DMS114 treated with DMSO at 0.1 percent for 48 hours (cell line): ENCODE data around the gene GSTP1.
A peak's percentile ranks its signal among the peaks of the same experiment; 100 is the strongest.
"Not testable (repeated sequence)": the region's sequence is repeated elsewhere in the genome, so short reads cannot be mapped to it uniquely, and the experiment has no call there.

ENCODE experiments used
- DNase-seq: peaks from one replicate; lab custom pipeline; 2025; ENCODE audit not compliant: unreplicated experiment; lab: John Stamatoyannopoulos, UW

The GSTP1 gene

DNA sequence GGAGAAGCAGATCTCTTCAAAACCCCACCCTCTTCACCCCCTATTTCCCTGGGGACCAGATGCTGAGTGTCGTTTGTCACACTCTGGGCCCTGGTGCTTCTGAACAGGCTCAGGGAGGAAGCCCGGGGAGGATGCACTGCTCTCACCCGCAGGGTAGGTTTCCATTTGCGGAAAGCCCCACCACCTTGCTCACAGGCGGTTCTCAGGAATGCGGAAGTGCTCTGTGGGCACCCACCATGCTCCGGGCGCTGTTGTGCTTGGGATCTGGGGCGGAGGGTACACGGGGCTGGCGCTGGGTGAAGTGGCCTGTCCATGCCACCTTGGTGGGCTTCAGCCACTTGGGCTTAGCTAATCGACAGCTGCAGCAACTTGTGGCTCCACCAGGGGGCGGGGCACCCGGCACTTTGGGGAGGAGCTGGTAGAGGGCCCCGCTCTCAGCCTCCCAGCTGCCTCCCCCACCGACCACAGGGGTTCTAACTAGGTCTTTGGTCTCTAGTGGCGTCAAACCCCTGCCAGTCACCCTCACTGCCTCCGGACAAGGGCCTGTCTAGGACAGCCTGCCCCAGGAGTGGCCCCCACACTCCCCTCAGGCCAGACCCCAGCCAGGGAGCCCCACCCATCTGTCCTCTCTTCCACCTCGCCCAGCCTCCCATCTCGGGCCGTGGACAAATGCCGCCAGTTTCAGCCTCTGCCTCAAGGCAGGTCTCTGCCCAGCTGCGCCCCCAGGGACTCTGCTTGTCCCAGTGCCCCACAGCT, 30.5 kb downstream of the GSTP1 start:
- peak; percentile 88 for DNase-seq

DNA sequence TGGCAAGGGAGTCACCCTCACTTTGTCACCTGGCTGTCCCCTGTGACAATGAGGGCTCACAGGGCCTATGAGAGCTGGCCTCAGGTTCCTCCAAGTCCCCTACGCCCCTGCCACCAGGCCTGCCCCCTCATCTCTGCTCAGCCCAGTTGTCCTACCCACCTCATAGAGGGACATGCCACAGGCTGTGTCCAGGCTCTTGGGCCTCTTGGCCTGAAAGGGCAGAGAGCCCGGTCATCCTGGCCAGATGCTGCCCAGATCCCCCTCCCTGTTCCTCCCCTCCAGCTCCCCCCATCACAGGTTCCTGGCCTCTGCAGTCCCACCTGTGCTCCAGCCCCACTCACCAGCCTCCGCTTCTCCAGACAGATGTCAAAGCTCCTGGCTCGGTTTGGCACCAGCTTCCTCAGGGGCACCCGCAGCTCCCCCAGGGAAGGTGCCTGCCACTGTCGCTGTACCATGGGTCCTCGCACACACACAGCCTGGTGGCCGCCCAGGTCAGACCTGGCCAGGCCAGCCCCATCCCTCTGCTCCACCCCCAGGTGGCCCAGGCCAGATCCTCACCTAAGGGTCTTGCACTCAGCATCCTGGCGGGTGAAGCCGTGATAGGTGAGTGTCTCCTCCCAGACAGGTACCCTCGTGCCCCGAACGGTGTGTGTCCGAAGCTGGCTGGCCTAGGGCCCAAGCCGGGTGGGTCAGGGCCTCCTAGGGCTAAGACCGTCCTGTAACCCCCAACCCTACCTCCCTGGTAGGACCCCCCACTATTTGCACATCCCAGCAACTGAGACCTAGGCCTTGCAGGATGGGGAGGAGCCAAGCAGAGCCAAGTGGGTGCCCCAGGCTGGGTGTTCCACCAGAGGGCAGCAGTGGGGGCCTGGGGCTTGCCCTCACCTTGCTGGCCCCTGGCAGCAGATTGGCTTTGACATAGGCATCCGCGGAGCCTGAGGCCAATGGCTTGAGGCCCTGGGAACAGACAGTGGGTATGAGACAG, 31.4 kb downstream of the GSTP1 start:
- DNase-seq: peak; percentile 79

DNA sequence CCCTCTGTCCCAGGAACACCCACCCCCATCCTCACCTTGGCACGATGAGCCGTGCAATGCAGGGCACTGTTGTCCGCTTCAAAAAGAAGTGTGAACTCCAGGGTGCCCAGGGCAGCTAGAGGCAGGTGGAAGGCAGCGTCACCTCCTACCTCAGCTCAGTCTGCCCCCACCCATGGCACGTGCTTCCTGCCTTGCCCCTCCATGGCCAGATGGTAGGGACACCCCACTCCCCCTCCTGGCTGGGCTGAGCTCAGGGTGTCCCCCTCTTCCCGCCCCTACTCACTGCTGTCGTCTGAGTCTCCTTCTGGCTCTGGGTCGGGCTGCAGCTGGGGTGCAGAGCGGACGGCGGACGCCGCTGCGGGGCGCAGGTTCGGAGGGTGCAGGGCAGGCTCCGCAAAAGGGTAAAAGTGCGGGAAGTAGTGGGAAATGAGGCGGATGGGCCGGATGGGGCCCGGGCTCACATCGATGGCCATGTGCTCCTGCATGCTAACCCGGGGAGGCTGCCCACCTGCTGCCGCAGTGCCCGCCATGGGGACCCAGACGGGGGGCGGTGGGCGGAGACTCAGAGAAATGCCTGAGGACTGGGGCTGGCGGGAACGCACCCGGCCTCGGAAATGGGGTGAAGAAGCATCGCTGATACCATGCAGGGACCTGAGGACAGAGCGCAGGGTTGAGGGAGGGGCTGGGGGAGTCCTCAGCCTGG, 32.3 kb downstream of the GSTP1 start:
- no peak for DNase-seq

DNA sequence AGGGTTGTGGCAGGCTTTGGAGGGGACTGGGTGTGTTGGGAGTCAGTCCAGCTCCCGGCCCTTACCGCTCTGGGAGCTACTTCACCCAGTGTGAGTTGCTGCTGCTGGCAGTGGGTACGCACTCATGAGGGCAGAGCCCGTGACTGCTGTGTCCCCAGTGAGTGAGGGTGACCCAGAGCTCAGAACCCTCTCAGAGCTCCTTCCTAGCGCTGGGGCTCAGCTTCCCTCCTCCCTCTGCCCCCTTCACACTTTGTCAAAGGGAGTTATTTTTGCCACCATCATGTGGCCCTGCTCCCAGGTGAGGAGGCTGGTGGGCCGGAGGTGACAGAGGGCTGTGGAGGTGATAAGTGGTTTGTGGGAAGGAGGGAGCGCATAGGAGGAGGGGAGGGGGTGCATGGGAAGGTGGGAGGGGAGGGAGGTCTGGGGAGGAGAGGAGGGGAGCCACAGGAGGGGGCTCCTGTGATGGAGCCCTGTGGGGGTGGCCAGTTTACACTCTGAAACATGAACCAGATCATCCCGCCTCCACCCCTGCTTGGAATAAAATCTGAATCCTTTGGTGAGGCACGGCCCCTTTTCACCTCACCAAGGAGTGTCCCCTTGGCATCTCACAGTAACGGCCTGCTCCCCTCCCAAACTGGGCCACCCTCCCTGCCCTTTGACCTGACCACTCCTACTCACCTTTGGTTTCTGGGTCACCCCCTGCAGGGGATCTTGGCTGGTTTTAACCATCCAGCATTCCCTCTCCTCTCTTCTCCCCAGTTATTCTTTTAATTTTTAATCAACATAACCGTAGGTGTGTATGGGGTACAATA, 33.0 kb downstream of the GSTP1 start:
- DNase-seq: no peak

DNA sequence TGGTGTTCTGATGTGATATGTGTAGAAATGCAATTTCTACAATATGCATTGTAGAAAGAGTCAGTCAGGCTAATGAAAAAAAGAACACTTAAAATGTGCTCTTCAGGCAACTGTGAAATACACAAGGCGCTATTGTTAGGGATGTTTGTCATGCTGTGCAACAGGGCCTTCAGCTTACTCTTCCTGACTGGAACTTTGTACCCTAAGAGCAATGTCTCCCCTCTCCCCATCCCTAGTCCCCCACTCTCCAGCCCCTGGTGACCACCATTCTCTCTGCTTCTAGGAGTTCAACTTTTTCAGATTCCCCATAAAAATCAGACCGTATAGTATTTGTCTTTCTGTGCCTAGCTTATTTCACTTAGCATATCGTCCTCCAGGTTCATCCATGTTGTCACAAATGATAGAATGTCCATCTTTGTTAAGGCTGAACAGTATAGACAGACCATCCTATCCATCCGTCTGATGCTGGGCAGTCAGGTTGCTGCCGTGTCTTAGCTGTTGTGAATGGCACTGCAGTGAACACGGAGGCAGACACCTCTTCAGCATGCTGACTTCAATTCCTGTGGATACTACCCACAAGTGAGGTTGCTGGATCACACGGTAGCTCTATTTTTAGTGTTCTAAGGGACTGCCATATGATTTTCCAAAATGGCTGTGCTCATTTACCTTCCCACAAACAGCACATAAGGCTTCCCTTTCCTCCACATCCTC, 33.8 kb downstream of the GSTP1 start:
- no peak for DNase-seq

DNA sequence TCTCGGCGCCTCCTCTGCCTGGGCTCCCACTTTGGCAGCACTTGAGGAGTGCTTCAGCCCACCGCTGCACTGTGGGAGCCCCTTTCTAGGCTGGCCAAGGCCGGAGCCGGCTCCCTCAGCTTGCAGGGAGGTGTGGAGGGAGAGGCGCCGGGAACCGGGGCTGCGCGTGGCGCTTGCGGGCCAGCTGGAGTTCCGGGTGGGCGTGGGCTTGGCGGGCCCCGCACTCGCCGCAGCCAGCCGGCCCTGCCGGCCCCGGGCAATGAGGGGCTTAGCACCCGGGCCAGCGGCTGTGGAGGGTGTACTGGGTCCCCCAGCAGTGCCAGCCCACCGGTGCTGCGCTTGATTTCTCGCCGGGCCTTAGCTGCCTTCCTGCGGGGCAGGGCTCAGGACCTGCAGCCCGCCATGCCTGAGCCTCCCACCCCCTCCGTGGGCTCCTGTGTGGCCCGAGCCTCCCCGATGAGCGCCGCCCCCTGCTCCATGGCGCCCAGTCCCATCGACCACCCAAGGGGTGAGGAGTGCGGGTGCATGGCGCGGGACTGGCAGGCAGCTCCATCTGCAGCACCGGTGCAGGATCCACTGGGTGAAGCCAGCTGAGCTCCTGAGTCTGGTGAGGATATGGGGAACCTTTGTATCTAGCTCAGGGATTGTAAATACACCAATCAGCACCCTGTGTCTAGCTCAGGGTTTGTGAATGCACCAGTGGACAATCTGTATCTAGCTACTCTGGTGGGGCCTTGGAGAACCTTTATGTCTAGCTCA, 35.5 kb downstream of the GSTP1 start:
- DNase-seq: not testable (repeated sequence)

DNA sequence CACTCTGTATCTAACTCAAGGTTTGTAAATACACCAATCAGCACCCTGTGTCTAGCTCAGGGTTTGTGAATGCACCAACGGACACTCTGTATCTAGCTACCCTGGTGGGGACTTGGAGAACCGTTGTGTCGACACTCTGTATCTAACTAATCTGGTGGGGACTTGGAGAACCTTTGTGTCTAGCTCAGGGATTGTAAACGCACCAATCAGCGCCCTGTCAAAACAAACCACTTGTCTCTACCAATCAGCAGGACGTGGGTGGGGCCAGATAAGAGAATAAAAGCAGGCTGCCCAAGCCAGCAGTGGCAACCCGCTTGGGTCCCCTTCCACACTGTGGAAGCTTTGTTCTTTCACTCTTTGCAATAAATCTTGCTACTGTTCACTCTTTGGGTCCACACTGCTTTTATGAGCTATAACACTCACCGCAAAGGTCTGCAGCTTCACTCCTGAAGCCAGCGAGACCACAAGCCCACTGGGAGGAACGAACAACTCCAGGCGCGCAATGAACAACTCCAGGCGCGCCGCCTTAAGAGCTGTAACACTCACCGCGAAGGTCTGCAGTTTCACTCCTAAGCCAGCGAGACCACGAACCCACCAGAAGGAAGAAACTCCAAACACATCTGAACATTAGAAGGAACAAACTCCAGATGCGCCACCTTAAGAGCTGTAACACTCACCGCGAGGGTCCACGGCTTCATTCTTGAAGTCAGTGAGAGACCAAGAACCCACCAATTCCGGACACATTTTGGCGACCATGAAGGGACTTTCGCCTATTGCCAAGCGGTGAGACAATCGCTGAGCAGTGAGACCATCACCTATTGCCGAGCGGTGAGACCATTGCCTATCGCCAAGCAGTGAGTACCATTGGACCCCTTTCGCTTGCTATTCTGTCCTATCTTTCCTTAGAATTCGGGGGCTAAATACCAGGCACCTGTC, 36.3 kb downstream of the GSTP1 start:
- not testable (repeated sequence) for DNase-seq

DNA sequence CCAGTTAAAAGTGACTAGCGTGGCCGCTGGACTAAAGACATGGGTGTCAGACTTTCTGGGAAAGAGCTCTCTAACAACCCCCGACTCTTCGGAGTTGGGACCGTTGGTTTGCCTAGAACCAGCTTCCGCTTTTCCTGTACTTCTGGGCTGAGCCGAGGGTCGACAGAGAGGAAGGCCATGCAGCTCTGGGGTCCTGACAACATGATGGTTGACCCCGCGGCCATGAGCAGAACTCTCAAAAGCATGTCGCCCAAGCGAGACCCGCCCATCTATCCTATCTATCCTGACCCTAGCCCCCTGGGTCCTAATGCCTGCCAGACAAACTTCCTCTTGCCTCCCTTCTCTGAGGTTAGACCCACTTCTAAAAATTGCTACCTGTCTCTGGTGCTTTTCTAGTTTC, 37.0 kb downstream of the GSTP1 start:
- DNase-seq: not testable (repeated sequence)

DNA sequence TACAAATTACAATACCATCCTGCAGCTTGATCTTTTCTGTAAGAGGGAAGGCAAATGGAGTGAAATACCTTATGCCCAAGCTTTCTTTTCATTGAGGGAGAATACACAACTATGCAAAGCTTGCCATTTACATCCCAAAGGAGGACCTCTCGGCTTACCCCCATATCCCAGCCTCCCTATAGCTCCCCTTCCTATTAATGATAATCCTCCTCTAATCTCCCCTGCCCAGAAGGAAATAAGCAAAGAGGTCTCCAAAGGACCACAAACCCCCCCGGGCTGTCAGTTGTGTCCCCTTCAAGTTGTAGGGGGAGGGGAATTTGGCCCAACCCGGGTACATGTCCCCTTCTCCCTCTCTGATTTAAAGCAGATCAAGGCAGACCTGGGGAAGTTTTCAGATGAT, 38.3 kb downstream of the GSTP1 start:
- not testable (repeated sequence) for DNase-seq

DNA sequence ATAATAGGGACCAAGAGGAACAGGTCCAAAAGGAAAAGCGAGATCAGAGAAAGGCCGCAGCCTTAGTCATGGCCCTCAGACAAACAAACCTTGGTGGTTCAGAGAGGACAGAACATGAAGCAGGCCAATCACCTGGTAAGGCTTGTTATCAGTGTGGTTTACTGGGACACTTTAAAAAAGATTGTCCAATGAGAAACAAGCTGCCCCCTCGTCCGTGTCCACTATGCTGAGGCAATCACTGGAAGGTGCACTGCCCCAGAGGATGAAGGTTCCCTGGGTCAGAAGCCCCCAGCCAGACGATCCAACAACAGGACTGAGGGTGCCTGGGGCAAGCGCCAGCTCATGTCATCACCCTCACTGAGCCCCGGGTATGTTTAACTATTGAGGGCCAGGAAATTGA, 39.3 kb downstream of the GSTP1 start:
- DNase-seq: not testable (repeated sequence)

DNA sequence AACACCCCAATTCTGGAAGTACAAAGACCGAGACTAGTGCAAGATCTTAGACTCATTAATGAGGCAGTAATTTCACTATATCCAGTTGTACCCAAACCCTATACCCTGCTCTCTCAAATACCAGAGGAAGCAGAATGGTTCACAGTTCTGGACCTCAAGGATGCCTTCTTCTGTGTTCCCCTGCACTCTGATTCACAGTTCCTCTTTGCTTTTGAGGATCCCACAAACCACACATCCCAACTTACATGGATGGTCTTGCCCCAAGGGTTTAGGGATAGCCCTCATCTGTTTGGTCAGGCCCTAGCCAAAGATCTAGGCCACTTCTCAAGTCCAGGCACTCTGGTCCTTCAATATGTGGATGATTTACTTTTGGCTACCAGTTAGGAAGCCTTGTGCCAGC, 40.2 kb downstream of the GSTP1 start:
- not testable (repeated sequence) for DNase-seq

DNA sequence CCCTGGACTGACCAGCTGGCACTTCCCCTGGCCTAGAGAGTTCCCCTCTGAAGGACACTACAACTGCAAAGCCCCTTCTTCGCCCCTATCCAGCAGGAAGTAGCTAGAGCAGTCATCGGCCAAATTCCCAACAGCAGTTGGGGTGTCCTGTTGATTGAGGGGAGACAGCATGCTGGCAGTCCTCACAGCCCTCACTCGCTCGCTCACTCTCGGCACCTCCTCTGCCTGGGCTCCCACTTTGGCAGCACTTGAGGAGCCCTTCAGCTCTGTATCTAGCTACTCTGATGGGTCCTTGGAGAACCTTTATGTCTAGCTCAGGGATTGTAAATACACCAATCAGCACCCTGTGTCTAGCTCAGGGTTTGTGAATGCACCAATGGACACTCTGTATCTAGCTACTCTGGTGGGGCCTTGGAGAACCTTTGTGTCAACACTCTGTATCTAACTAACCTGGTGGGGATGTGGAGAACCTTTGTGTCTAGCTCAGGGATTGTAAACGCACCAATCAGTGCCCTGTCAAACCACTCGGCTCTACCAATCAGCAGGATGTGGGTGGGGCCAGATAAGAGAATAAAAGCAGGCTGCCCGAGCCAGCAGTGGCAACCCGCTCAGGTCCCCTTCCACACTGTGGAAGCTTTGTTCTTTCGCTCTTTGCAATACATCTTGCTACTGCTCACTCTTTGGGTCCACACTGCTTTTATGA, 42.7 kb downstream of the GSTP1 start:
- not testable (repeated sequence) for DNase-seq

DNA sequence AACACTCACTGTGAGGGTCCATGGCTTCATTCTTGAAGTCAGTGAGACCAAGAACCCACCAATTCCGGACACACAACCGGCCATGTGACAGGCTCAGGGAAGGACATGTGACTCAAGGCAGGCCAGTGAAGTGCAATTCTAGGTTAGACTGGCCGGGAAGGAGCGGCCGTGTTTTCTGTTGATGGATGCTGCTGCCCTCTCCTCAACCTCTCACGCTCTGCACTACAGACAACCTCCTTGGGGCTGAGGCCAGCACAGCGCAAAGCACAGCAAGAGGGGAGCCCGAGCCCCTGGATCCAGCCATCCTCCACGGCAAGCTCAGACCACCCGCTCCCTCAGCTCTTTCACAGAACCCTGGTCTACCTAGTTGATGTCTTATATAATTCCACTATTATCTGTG, 43.4 kb downstream of the GSTP1 start:
- DNase-seq: no peak

DNA sequence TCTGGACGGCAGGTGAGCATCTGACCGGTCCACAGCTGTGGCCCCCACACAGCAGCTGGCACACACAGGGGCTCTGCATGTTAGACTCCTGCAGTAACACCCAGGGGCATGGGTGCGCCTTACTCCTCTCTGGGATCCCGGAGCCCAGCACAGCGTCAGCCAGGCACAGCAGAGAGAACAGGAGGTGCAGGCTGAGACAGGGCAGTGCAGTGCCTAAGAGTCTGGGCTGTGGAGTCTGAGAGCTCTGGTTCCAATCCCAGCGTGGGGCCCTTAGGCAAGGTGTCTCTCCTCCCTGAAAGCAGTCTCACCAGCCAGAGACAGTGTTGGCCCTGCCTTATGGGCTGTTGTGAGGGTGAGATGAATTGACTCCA, 43.8 kb downstream of the GSTP1 start:
- no peak for DNase-seq

DNA sequence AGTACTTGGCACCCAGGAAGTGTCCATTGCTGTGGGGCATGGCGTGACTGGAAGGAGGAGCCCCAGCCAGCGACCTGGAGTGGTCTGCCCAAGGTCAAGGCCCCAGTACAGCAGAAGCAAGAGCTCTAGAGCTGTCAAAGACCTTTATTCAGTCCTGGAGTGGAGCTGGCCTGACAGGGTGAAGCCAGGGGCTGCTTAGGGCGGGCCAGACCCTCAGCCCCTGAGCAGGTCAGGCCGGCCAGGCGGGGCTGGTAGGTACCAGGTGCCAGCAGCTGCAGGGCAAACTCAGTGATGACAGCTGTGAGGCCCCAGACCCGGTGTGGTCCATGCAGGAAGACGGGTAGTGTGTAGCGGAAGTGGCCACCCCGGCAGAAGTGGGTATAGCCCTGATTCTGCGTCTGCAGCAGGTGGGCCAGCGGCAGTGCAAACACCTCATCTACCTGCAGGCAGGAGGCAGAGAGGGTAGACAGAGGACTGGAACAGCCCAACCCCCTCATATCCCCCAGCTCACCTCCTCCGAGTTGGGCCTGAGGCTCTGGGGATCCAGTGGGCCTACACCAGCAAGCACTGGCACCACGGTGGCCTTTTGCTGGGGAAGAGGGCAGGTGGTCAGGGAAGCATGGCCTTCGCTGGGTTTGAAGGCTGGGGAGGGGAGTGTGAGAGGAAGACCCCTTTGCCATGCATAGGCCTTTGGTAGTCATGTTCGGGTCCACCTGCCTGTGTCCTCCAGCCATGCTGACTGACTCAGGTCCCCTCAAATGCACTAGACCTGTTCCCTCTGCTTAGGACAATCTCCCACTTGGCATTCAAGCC, 44.4 kb downstream of the GSTP1 start:
- no peak for DNase-seq

DNA sequence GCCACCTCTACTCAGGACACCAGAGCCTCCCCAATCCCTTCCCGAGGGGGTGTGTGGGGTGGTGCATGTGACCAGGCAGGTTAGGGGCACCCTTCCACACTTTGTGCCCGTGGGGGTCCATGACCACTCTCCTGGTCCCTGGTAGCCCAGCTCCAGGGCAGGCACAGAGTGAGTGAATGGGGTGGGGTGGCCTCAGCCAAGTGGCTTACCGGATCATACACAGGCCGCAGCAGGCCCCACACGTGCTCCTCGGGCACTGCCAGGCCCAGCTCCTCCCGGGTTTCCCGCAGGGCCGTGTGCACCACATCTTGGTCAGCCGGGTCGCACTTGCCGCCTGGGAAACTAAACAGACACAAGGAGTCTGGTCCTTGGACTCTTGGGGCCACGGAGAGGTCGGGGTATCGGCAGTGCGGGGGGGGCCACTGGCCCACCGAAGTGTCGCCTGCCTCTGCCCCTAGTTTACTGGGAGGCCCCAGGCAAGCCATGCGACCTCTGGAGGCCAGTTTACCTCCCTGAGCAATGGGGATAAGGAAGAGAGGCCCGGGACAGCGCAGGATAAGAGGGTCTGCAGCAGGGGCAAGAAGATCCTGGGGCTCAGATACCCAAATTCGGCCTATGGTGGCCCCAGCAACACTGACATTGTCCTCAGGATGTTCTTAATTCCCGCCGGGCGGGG, 45.2 kb downstream of the GSTP1 start:
- no peak for DNase-seq
